PFSK-1 (cell line): ENCODE measurements around the gene ARHGEF4.
A peak's percentile ranks its signal among the peaks of the same experiment; 100 is the strongest.

Source experiments
- FOXP2 ChIP-seq: optimal IDR thresholded peaks from 2 replicates; pipeline ENCODE3; 2011; ENCODE audit warnings: borderline replicate concordance, control low read depth, inconsistent platforms; ENCODE audit not compliant: insufficient read depth; ENCODE audit errors: extremely low read length, extremely low read depth
- POLR2AphosphoS5 ChIP-seq: IDR thresholded peaks from 2 replicates; pipeline ENCODE4 v1.6.1; 2012; ENCODE audit warnings: low read depth, mild to moderate bottlenecking, control low read depth, low read length, moderate library complexity
- SIN3A ChIP-seq: IDR thresholded peaks from 2 replicates; pipeline ENCODE4 v1.6.1; 2012; ENCODE audit warnings: mild to moderate bottlenecking, low read length, moderate library complexity, borderline replicate concordance; ENCODE audit not compliant: insufficient read depth
- TAF1 ChIP-seq: IDR thresholded peaks from 2 replicates; pipeline ENCODE4 v1.6.1; 2012; ENCODE audit warnings: low read length, control low read depth, borderline replicate concordance; ENCODE audit not compliant: insufficient read depth
- TF ChIP-seq, protein P1 (sequence below), 2 experiments: IDR thresholded peaks; 2 replicates each; pipeline versions ENCODE4 v1.6.1 to v1.8.0; 2011 to 2012; ENCODE audit warnings: low read depth in 2 of 2, low read length in 2 of 2, control low read depth in 1 of 2, inconsistent platforms in 1 of 2, mild to moderate bottlenecking in 1 of 2, moderate library complexity in 1 of 2; ENCODE audit not compliant: insufficient read depth in 1 of 2

Gene ARHGEF4

DNA sequence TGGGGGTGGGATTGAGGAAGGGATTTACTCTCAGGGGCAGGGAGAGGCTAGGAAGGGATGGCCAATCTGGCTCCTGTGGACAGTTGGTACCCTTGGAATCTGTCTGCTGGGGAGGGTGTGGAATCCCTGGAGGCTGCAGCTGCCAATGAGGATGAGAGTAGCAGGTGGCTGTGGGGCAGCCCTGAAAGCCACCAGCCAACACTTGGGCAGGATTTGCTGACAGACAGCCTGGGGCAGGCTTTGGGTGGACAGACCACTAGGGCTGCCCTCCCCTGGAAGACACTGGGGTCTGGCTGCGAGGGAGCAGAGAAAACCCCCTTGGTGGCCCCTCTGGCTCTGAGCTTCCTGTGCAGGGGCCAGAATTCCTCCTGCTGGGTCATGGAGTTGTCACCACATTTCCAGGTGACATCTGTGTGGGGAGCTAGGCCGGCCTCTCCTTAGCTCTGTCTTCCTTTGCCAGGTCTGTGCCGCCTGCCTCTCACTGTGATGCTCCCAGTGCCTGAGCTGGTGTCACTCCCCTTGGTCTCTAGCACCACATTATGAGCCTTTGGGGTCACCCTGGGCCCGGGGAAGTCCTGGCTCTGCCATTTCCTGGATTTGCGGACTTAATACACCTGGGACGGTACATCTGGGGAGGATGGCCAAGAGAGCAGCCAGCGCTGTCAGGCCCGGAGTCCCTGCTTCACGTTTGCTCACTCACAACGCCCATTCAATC is 13.4 kb upstream of the ARHGEF4 start:
- TF ChIP-seq TAF1 (no peak), SIN3A (no peak), POLR2AphosphoS5 (no peak), FOXP2 (no peak)
- TF ChIP-seq, protein P1, sequence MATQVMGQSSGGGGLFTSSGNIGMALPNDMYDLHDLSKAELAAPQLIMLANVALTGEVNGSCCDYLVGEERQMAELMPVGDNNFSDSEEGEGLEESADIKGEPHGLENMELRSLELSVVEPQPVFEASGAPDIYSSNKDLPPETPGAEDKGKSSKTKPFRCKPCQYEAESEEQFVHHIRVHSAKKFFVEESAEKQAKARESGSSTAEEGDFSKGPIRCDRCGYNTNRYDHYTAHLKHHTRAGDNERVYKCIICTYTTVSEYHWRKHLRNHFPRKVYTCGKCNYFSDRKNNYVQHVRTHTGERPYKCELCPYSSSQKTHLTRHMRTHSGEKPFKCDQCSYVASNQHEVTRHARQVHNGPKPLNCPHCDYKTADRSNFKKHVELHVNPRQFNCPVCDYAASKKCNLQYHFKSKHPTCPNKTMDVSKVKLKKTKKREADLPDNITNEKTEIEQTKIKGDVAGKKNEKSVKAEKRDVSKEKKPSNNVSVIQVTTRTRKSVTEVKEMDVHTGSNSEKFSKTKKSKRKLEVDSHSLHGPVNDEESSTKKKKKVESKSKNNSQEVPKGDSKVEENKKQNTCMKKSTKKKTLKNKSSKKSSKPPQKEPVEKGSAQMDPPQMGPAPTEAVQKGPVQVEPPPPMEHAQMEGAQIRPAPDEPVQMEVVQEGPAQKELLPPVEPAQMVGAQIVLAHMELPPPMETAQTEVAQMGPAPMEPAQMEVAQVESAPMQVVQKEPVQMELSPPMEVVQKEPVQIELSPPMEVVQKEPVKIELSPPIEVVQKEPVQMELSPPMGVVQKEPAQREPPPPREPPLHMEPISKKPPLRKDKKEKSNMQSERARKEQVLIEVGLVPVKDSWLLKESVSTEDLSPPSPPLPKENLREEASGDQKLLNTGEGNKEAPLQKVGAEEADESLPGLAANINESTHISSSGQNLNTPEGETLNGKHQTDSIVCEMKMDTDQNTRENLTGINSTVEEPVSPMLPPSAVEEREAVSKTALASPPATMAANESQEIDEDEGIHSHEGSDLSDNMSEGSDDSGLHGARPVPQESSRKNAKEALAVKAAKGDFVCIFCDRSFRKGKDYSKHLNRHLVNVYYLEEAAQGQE (IDR thresholded peaks at IDR 0.05; ENCODE audit: insufficient read depth in 1 of 2, low read depth in 2 of 2, low read length in 2 of 2) = no peak

DNA sequence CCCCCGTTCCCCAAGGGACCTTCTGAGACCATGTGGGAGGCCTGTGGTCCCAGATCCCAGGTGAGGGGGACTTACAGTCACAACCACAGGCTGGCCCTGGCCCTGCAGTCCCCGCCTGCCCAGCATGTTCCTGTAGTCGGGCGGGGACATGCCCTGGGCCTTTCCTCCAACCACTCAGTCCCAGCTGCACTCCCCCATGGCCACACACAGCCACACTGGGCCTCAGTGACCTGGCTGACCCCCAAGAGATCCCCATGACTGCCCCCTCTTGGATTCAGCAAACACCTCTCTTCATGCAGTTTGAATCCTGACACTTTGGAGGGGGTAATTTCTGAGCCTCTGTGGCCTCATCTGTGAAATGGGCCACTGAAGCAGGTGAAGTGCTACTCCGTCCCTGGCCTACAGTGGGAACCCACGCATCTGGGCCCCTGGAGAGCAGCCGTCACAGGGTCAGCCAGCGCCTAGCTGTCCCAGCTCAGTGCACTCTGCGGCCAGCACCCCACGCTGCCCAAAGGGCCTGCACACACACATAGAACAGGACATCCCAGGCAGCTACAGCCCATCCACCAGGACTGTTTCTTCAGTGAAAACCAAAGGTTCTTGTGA is 12.7 kb upstream of the ARHGEF4 start:
- TF ChIP-seq POLR2AphosphoS5 = no peak
- TF ChIP-seq, protein P1 (IDR thresholded peaks at IDR 0.05; ENCODE audit: insufficient read depth in 1 of 2, low read depth in 2 of 2, low read length in 2 of 2) = no peak
- no peak for TF ChIP-seq FOXP2
- no peak for TF ChIP-seq SIN3A
- no peak for TF ChIP-seq TAF1

DNA sequence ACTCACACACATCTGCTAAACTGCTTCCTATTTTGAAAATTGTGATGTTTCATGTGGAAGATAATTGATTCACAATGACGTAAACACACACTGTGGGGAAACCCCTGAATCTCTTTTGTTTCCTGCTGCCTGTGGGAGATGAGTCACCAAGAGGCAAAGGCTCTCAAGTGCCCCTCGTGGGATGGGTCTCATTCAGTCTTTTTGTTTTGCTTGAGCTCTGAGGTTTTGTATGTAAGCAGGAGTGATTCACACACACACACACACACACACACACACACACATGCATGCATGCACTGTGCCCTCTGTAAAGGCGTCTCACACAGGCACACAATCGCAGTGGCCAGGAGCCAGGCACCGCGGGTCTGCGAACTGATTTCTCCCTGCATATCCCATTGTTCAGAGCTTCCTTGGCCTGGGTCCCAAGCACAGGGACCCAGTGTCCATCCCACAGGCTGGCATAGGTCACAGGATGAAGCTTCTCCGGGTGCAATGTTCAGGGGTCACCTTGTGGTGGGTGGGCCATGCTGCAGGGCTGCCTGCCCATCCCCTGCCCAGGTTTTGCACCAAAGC is 12.1 kb upstream of the ARHGEF4 start:
- TF ChIP-seq, protein P1 (IDR thresholded peaks at IDR 0.05; ENCODE audit: insufficient read depth in 1 of 2, low read depth in 2 of 2, low read length in 2 of 2) = no peak
- TF ChIP-seq TAF1 (no peak), FOXP2 (no peak), POLR2AphosphoS5 (no peak), SIN3A (peak; percentile 71; the same call in 1 of the 2 replicates)

DNA sequence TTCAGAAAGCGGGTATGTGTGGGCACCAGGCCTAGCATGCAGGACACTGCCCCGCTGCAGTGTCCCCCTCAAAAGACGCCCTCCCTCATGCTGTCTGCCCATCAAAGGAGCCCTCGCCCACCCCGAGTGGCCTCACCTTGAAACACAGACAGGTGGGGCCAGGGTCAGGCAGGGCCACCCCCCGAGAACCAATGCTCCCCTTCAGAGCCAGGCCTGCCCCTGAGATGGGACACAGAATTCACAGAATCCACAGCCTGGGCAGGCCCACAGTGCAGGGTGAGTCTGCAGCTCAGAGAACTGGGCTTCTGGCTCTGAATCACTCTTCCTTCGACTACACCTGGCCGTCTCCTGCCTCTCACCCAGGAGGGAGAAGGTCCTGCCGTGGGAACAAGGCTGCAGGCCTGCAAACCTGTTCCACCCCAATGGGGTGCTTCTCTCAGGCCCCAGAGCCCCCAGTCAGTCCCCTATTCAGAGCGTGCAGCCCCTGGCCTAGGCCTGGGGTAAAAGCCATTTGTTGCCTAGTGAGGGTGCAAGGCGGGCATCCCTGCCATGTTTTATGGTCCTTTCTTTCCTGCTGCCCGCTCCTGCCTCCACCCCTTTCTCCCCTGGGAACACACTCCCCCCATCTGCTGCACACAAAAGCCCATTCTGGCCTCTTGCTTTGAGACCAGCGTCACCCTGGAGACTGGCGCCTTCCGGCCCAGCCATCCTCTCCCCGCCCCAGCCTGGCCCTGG is 11.3 kb upstream of the ARHGEF4 start:
- TF ChIP-seq FOXP2 (no peak), SIN3A (no peak)

DNA sequence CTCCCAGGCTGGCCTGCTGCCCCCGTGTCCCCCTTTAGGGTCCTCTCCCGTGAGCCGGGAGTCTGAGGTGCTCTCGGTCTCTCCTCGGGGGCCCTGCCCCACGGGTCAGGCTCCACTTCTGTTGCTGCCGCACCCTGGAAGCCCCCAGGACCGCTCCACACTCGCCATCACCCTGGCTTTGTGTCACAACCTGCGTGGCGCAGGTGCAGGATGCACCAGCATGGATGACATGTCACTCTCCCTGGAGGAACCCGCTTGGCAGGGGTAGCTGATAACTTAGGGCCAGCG is 10.8 kb upstream of the ARHGEF4 start:
- TF ChIP-seq POLR2AphosphoS5 = no peak
- no peak for TF ChIP-seq SIN3A
- TF ChIP-seq FOXP2 = no peak
- TF ChIP-seq, protein P1 (IDR thresholded peaks at IDR 0.05; ENCODE audit: insufficient read depth in 1 of 2, low read depth in 2 of 2, low read length in 2 of 2) = no peak
- TF ChIP-seq TAF1 = no peak
